SU-DHL-6 (cell line): ENCODE measurements around the gene TNIK.

ENCODE experiments used
- H2AFZ ChIP-seq: fragments of 200-600 bp; sonication (generic); 2 replicates; pipeline ENCODE4 v1.6.1; 2014; ENCODE audit warnings: low read depth, mild to moderate bottlenecking, moderate library complexity, mixed read lengths, antibody characterized with exemption, low read length; ENCODE audit not compliant: severe bottlenecking
- H3F3A ChIP-seq: fragments of 200-600 bp; shearing (Covaris generic); 2 replicates; pipeline ENCODE4 v1.6.0; 2016; ENCODE audit warnings: antibody characterized with exemption, mild to moderate bottlenecking; ENCODE audit not compliant: insufficient read depth
- H3K27ac ChIP-seq: fragments of 200-600 bp; sonication (generic); 2 replicates; pipeline ENCODE4 v1.5.1; 2016; ENCODE audit warnings: low read depth, mild to moderate bottlenecking, low read length, moderate library complexity, mixed read lengths
- H3K27me3 ChIP-seq: fragments of 200-600 bp; sonication (generic), shearing (Covaris generic); 2 replicates; pipeline ENCODE4 v1.6.0; 2014; ENCODE audit warnings: mild to moderate bottlenecking, low read length
- H3K36me3 ChIP-seq: fragments of 200-600 bp; sonication (generic); 2 replicates; pipeline ENCODE4 v1.6.1; 2014; ENCODE audit warnings: mild to moderate bottlenecking, low read length, mixed read lengths
- H3K4me2 ChIP-seq: fragments of 300-600, 200-600 bp; shearing (Covaris generic), sonication (generic); 2 replicates; pipeline ENCODE4 v1.6.0; 2014; ENCODE audit warnings: low read length, low read depth, mild to moderate bottlenecking; ENCODE audit not compliant: poor library complexity, severe bottlenecking
- H3K4me3 ChIP-seq: fragments of 200-600 bp; sonication (generic); 2 replicates; pipeline ENCODE4 v1.5.1; 2014; ENCODE audit warnings: antibody characterized with exemption, low read length, mild to moderate bottlenecking, mixed read lengths; ENCODE audit not compliant: insufficient read depth, poor library complexity, severe bottlenecking
- H3K79me2 ChIP-seq: fragments of 200-600 bp; sonication (generic); 2 replicates; pipeline ENCODE4 v1.6.1; 2014; ENCODE audit warnings: mild to moderate bottlenecking, low read length, moderate library complexity; ENCODE audit not compliant: insufficient read depth
- H3K9ac ChIP-seq: fragments of 200-600 bp; sonication (generic); 2 replicates; pipeline ENCODE4 v1.7.0; 2014; ENCODE audit warnings: mild to moderate bottlenecking, low read length
- H3K9me2 ChIP-seq: fragments of 200-600 bp; sonication (generic); replicated peaks from 2 replicates; pipeline ENCODE4 v1.6.1; 2014; ENCODE audit warnings: low read length; ENCODE audit not compliant: insufficient read depth
- H3K9me3 ChIP-seq: fragments of 200-600 bp; sonication (generic); 2 replicates; pipeline ENCODE4 v1.6.1; 2014; ENCODE audit warnings: low read length, mixed read lengths; ENCODE audit not compliant: insufficient read depth
- H4K20me1 ChIP-seq: fragments of 200-600 bp; sonication (generic); 2 replicates; pipeline ENCODE4 v1.6.1; 2014; ENCODE audit warnings: low read depth, mild to moderate bottlenecking, antibody characterized with exemption, low read length, moderate library complexity, mixed read lengths
- EZH2phosphoT487 ChIP-seq: fragments of 200-600 bp; sonication (generic), shearing (Covaris generic); conservative IDR thresholded peaks from 2 replicates; pipeline ENCODE4 v1.6.1; 2018; ENCODE audit warnings: mild to moderate bottlenecking, antibody characterized with exemption, low read length, moderate library complexity, mixed read lengths
- TF ChIP-seq, protein P1 (sequence below): fragments of 200-600 bp; sonication (generic); IDR thresholded peaks from one replicate; pipeline ENCODE4 v1.5.1; 2017; ENCODE audit warnings: antibody characterized with exemption, mild to moderate bottlenecking, low read length, moderate library complexity; ENCODE audit not compliant: insufficient read depth, poor library complexity, severe bottlenecking

TNIK gene

DNA sequence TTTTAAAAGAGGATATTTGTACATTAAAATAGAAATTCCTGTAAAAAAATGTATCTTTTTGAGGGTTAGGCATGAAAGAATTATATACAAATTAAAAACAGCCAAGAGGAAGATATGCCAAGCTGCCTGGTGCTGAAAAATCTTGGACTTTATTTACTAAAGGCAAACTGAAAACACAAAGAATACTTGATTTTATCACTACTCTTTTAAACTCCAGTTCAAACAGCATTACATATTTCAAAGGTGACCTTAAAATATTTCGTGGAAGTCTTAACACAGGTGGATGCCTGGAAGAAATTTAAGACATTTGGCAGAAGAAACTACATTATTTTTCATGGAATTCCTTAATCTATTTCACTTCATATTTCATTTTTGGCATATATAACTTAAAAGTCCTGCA, 332.6 kb downstream of the TNIK start:
- Histone ChIP-seq H3K9ac (no peak overlapping the region), H3K27me3 (no peaks in the 10 kb centered on the region), H2AFZ (no peak overlapping the region), H3K36me3 (no peaks in the 10 kb centered on the region), H4K20me1 (no peaks in the 10 kb centered on the region), H3K79me2 (no peaks in the 10 kb centered on the region), H3K4me2 (no peak overlapping the region), H3F3A (no peaks in the 10 kb centered on the region), H3K9me3 (no peaks in the 10 kb centered on the region), H3K4me3 (no peak overlapping the region), H3K27ac (no peak overlapping the region), H3K9me2 (no peaks in the 10 kb centered on the region)
- TF ChIP-seq, protein P1, sequence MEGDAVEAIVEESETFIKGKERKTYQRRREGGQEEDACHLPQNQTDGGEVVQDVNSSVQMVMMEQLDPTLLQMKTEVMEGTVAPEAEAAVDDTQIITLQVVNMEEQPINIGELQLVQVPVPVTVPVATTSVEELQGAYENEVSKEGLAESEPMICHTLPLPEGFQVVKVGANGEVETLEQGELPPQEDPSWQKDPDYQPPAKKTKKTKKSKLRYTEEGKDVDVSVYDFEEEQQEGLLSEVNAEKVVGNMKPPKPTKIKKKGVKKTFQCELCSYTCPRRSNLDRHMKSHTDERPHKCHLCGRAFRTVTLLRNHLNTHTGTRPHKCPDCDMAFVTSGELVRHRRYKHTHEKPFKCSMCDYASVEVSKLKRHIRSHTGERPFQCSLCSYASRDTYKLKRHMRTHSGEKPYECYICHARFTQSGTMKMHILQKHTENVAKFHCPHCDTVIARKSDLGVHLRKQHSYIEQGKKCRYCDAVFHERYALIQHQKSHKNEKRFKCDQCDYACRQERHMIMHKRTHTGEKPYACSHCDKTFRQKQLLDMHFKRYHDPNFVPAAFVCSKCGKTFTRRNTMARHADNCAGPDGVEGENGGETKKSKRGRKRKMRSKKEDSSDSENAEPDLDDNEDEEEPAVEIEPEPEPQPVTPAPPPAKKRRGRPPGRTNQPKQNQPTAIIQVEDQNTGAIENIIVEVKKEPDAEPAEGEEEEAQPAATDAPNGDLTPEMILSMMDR, result no peak
- no peak for TF ChIP-seq EZH2phosphoT487

DNA sequence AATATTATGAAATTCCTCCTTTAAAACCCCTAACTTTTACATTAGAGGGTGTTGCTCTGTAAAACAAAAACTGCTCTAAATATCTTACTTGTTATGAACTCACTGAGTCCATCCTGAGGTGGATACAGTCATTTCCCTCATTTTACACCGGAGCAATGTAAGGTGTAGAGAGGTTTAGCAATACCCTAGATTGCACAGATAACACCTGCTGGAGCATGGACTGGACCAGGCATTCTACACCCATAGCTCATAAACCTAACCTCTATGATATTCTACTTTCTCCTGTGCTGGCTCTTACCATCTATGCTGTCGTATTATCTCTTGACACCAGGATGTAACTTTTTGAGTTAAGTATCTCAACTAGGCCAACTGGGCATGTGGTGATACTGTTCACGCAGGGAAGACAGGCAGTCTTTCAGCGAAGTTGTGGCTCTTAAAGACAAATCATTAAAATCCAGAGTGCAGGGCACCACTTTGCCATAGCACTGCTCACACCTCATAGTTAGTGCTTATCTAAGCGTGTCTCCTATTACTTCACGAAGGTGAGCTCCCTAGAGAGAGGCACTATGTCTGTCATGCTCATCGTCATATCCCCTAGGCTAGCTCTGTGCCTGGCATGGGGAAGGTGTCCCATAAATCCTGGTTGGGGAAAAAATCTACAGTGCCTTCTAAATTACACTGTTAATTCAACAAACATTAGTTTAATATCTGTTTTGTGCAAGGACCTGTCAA, 333.6 kb downstream of the TNIK start:
- no peak overlapping the region for H3K27ac ChIP-seq
- no peaks in the 10 kb centered on the region for H3F3A ChIP-seq
- H3K4me3 ChIP-seq, result no peak overlapping the region
- H3K27me3 ChIP-seq, result no peaks in the 10 kb centered on the region
- no peaks in the 10 kb centered on the region for H3K9me2 ChIP-seq
- TF ChIP-seq, protein P1, result no peak
- TF ChIP-seq EZH2phosphoT487, result no peak
- H3K9ac ChIP-seq, result no peak overlapping the region
- H3K36me3 ChIP-seq, result no peaks in the 10 kb centered on the region
- H2AFZ ChIP-seq, result no peak overlapping the region
- no peaks in the 10 kb centered on the region for H3K79me2 ChIP-seq
- no peaks in the 10 kb centered on the region for H4K20me1 ChIP-seq
- no peaks in the 10 kb centered on the region for H3K9me3 ChIP-seq
- H3K4me2 ChIP-seq, result no peak overlapping the region

DNA sequence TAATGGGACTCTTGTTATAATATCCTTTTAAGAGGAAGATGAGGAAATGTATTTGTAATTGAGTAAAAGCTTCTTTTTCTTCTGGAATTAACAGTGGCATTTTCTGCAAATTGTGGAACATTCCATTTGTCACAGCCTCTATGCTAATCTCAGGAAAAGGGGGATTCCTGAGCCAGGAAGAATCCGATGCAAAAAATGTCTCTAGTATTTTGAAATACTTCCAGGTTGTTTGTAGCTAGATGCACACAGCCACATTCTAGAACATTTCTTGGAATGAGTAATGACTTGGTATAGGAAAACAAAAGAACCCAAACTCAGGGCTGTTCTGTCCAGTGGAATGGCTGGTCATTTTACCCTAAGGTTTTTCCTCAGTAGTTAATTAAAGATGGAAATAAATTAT, 335.2 kb downstream of the TNIK start:
- no peaks in the 10 kb centered on the region for H4K20me1 ChIP-seq
- no peak overlapping the region for H3K9ac ChIP-seq
- H3F3A ChIP-seq, result no peaks in the 10 kb centered on the region
- no peak overlapping the region for H3K27ac ChIP-seq
- H3K4me2 ChIP-seq, result no peak overlapping the region
- H3K36me3 ChIP-seq, result no peaks in the 10 kb centered on the region
- no peak overlapping the region for H2AFZ ChIP-seq
- TF ChIP-seq EZH2phosphoT487, result no peak
- TF ChIP-seq, protein P1, result no peak
- no peak overlapping the region for H3K4me3 ChIP-seq
- no peaks in the 10 kb centered on the region for H3K27me3 ChIP-seq
- no peaks in the 10 kb centered on the region for H3K9me2 ChIP-seq
- no peaks in the 10 kb centered on the region for H3K9me3 ChIP-seq
- no peaks in the 10 kb centered on the region for H3K79me2 ChIP-seq
